ENCODE results near the gene INSYN1.

DNA sequence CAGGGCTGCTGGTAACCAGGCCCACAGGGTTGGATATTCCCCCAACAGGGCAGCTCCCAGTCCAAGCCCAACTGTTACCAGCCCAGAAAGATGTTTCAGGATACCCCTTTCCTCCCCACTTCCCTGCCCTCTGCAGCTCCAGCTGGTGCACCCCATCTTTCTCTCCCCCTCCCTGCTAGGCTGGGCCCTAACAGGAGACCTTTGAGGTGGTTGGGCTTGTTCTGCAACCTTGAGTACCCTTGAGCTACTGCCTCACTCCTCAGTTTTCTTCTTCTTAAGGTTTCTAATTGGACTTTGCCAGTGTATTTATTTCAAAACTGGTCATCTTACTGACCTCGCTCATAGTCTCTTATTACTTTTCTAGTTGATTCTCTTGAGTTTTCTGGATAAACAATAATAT lies 16.9 kb upstream of the INSYN1 start:
- TF ChIP-seq POLR2A (IDR thresholded peaks at IDR 0.05; ENCODE audit: low read length) = no peak
- TF ChIP-seq GATA1 (IDR thresholded peaks at IDR 0.05; ENCODE audit: low read depth, low read length) = no peak
